Common myeloid progenitor, CD34-positive (primary cell): ENCODE measurements around the gene SCIN.
"Not testable (repeated sequence)": the region's sequence is repeated elsewhere in the genome, so short reads cannot be mapped to it uniquely, and the experiment has no call there.

Source experiments
- CTCF ChIA-PET: fragments of 350-600 bp; sonication (Branson Sonifier 250); formaldehyde crosslinking; loops from one replicate; lab custom pipeline; 2021; ENCODE audit warnings: antibody characterized with exemption; lab: Charles Lee
- POLR2A ChIA-PET: fragments of 350-600 bp; sonication (Branson Sonifier 250); formaldehyde crosslinking; loops from one replicate; lab custom pipeline; 2021; ENCODE audit warnings: antibody characterized with exemption; lab: Charles Lee
- DNase-seq, 3 donors: peaks; one replicate each; pipeline versions ENCODE4 v3.0.0 to v3.0.0-alpha.2; 2013
- H3K27ac ChIP-seq, 2 experiments: 1 replicate in 1 of 2; 2 replicates in 1 of 2; pipeline ENCODE4 v1.7.0; 2013; ENCODE audit warnings: inconsistent platforms in 2 of 2, low read length in 2 of 2, mild to moderate bottlenecking in 2 of 2, low read depth in 1 of 2, moderate library complexity in 1 of 2; ENCODE audit not compliant: severe bottlenecking in 2 of 2, insufficient read depth in 1 of 2, poor library complexity in 1 of 2
- H3K27me3 ChIP-seq, 5 experiments: replicated peaks in 2 of 5; 1 replicate in 3 of 5; 2 replicates in 2 of 5; pipeline versions ENCODE4 v1.6.1 to v1.7.0; 2013; ENCODE audit warnings: low read length in 4 of 5, mild to moderate bottlenecking in 2 of 5, moderate library complexity in 2 of 5, inconsistent platforms in 1 of 5; ENCODE audit not compliant: insufficient read depth in 5 of 5, control insufficient read depth in 4 of 5
- H3K36me3 ChIP-seq, 4 experiments: 1 replicate in 2 of 4; 2 replicates in 2 of 4; pipeline versions ENCODE4 v1.6.1 to v1.7.0; 2013; ENCODE audit warnings: low read length in 3 of 4, control low read depth in 1 of 4, mild to moderate bottlenecking in 1 of 4; ENCODE audit not compliant: control insufficient read depth in 4 of 4, insufficient read depth in 4 of 4
- H3K4me1 ChIP-seq, 4 experiments: 1 replicate in 3 of 4; 2 replicates in 1 of 4; pipeline versions ENCODE4 v1.6.1 to v1.7.1; 2013; ENCODE audit warnings: low read length in 3 of 4, mild to moderate bottlenecking in 3 of 4, control low read depth in 1 of 4, inconsistent platforms in 1 of 4, moderate library complexity in 1 of 4; ENCODE audit not compliant: control insufficient read depth in 4 of 4, insufficient read depth in 4 of 4; ENCODE audit errors: control extremely low read depth in 1 of 4
- H3K4me3 ChIP-seq, 7 experiments: 1 replicate in 4 of 7; 2 replicates in 3 of 7; pipeline versions ENCODE4 v1.5.1 to v1.7.0; 2013; ENCODE audit warnings: mild to moderate bottlenecking in 7 of 7, low read length in 6 of 7, moderate library complexity in 6 of 7, inconsistent platforms in 2 of 7, low read depth in 2 of 7, control low read depth in 1 of 7; ENCODE audit not compliant: insufficient read depth in 4 of 7, control insufficient read depth in 1 of 7; ENCODE audit errors: extremely low read depth in 1 of 7
- H3K9me3 ChIP-seq, 5 experiments: 1 replicate in 4 of 5; 2 replicates in 1 of 5; pipeline versions ENCODE4 v1.6.1 to v1.7.1; 2013; ENCODE audit warnings: low read length in 4 of 5, mild to moderate bottlenecking in 2 of 5, inconsistent platforms in 1 of 5, low read depth in 1 of 5, moderate library complexity in 1 of 5; ENCODE audit not compliant: control insufficient read depth in 4 of 5, insufficient read depth in 2 of 5; ENCODE audit errors: control extremely low read depth in 1 of 5
- WGBS: methylation state at CpG from one replicate; pipeline ENCODE4 v1.1.5; 2013; ENCODE audit not compliant: insufficient coverage; 5-methylcytosine and 5-hydroxymethylcytosine counted together

The SCIN gene

DNA sequence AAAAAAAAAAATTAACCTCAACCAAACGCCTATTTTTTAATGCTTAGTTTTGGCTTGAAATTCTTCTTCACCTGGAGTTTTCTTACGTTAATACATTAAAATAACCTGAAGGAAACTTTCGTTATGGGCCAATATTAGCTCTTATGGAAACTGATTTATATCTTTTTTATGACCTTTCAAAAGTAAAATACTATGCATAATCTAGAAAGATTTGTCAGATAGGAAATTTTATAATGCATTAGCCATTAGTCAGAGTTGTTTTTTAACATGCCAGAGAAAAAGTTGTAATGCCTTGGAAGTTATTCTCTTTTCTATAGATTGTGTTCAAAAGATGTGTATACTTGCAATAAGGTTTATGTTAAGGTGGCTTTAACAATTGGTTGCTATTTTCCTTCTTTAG, 82.6 kb downstream of the SCIN start:
- Histone ChIP-seq H3K27ac (no peak overlapping the region), H3K36me3 (no peaks in the 10 kb centered on the region), H3K4me1 (no peaks in the 10 kb centered on the region), H3K4me3 (no peak overlapping the region), H3K9me3 (peaks cover 0 to 1% (median 0%) of the 10 kb centered on the region in 5 experiments), H3K27me3 (no peaks in the 10 kb centered on the region)
- ChIA-PET CTCF (no interaction called here), POLR2A (no interaction called here)
- WGBS: no CpG with 5 or more reads among the region's 3 CpGs
- DNase-seq: no peak

- CTCF ChIA-PET: no interaction called here
- Histone ChIP-seq H3K27me3 (no peaks in the 10 kb centered on the region), H3K36me3 (no peaks in the 10 kb centered on the region), H3K4me3 (no peak overlapping the region), H3K9me3 (peaks cover 0 to 1% (median 0%) of the 10 kb centered on the region in 5 experiments), H3K27ac (no peak overlapping the region), H3K4me1 (no peaks in the 10 kb centered on the region)
- POLR2A ChIA-PET: no interaction called here
- DNase-seq: no peak
- 100% methylated on average over 1 of the region's 2 CpGs for WGBS
Measured at GRCh38 chr7:12653518-12653917, 83.0 kb downstream of the SCIN start.

GRCh38 chr7:12655161-12655560, 84.6 kb downstream of the SCIN start:
- peaks cover 0 to 1% (median 0%) of the 10 kb centered on the region in 5 experiments for H3K9me3 ChIP-seq

GRCh38 chr7:12660423-12660822, 89.9 kb downstream of the SCIN start:
- H3K9me3 ChIP-seq, POLR2A ChIA-PET, H3K36me3 ChIP-seq, DNase-seq, CTCF ChIA-PET, H3K4me3 ChIP-seq, H3K4me1 ChIP-seq, H3K27ac ChIP-seq, H3K27me3 ChIP-seq: not testable (repeated sequence)
- 96% methylated on average over 7 of the region's 8 CpGs for WGBS

More at GRCh38 chr7:12655161-12655560, 84.6 kb downstream of the SCIN start:
- ChIA-PET CTCF (no interaction called here), POLR2A (no interaction called here)
- no CpG with 5 or more reads among the region's 2 CpGs for whole genome bisulfite sequencing
- Histone ChIP-seq H3K27me3 (no peaks in the 10 kb centered on the region), H3K27ac (no peak overlapping the region), H3K36me3 (no peaks in the 10 kb centered on the region), H3K4me1 (no peaks in the 10 kb centered on the region), H3K4me3 (no peak overlapping the region)
- no peak for DNase-seq

GRCh38 chr7:12660986-12661385, 90.5 kb downstream of the SCIN start:
- H3K27me3 ChIP-seq, H3K36me3 ChIP-seq, DNase-seq, POLR2A ChIA-PET, H3K27ac ChIP-seq, H3K9me3 ChIP-seq, H3K4me1 ChIP-seq, H3K4me3 ChIP-seq, CTCF ChIA-PET: not testable (repeated sequence)
- WGBS: 97% methylated on average over 3 of the region's 3 CpGs

DNA sequence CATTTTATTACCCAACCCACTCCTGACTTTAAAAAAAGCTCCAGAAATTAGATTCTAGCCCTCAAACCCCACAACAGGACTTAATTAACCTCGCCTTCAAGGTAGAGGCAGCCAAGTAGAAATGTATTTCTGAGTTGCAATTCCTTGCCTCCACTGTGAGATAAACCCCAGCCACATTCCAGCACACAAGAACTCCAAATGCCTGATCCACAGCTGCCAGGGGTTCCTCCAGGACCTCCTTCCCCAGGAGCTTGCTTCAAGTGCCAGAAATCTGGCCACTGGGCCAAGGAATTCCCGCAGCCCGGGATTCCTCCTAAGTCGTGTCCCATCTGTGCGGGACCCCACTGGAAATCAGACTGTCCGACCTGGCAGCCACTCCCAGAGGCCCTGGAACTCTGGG, 91.1 kb downstream of the SCIN start:
- Histone ChIP-seq H3K4me1 (no peaks in the 10 kb centered on the region), H3K4me3 (no peak overlapping the region), H3K36me3 (no peaks in the 10 kb centered on the region), H3K27ac (no peak overlapping the region), H3K9me3 (no peaks in the 10 kb centered on the region), H3K27me3 (no peaks in the 10 kb centered on the region)
- ChIA-PET CTCF (no interaction called here), POLR2A (no interaction called here)
- no peak for DNase-seq
- 99% methylated on average over 6 of the region's 6 CpGs for WGBS

GRCh38 chr7:12670000-12670729, 99.6 kb downstream of the SCIN start:
- ChIA-PET POLR2A (no interaction called here), CTCF (interaction anchor here (1.2 kb wide), 1 partner anchor 16 kb away, joined by 3 read pairs; no protein-coding TSS in a partner anchor)
- DNase-seq: no peak
- H3K4me3 ChIP-seq: no peak overlapping the region
- H3K27ac ChIP-seq: no peak overlapping the region
- no peaks in the 10 kb centered on the region for H3K36me3 ChIP-seq
- H3K4me1 ChIP-seq: peaks cover 0 to 16% (median 2%) of the 10 kb centered on the region in 4 experiments
- WGBS: no CpG with 5 or more reads among the region's 1 CpG
- no peaks in the 10 kb centered on the region for H3K27me3 ChIP-seq
- no peaks in the 10 kb centered on the region for H3K9me3 ChIP-seq
